ENCODE data around the gene FBXL20.
A peak's percentile ranks its signal among the peaks of the same experiment; 100 is the strongest.
"Not testable (repeated sequence)": the region's sequence is repeated elsewhere in the genome, so short reads cannot be mapped to it uniquely, and the experiment has no call there.

FBXL20 gene

DNA sequence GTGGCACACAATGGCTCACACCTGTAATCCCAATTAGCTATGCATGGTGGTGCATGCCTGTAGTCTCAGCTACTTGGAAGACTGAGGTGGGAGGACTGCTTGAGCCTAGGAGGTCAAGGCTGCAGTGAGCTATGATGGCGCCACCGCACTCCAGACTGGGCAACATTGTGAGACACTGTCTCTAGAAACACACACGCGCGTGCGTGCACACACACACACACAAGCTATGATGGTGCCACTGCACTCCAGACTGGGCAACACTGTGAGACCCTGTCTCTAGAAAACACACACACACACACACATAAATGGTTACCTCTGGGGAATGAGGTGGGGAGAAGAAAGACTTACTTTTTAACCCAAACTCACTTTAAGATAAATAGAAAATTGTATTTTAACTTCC is 16.4 kb downstream of the FBXL20 start:
- no peak overlapping the region for H3K9ac ChIP-seq (ENCODE audit: low read length)
- DNase-seq: no peak

DNA sequence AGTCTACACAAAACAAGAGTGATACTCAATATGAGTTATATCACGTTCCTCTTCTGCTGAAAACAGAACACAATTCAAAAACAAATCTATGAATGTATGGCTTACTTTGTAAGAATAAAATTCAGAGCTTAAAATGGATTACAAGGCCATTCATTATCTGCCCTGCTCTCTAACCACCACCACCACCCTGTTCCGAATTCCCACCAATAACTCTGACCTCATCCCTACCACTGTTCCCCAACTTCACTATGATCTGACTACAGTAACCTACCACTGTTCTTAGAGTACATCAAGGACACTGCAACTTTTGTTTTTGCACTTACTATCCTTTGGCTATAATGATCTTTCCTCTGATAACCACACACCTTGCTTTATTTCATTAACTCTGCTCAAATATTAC is 21.3 kb downstream of the FBXL20 start:
- WGBS (ENCODE audit: extremely low coverage, insufficient coverage, insufficient read length): no CpG with 5 or more reads among the region's 2 CpGs

More for the DNA sequence above, 16.4 kb downstream of the FBXL20 start:
- H4K8ac ChIP-seq (ENCODE audit: low read depth, low read length): no peak overlapping the region
- no peaks in the 10 kb centered on the region for H3K4me1 ChIP-seq (ENCODE audit: control insufficient read depth in 1 of 2, insufficient read depth in 2 of 2, low read length in 2 of 2)
- H4K12ac ChIP-seq (ENCODE audit: low read depth, low read length): no peak overlapping the region
- no peak overlapping the region for H3K14ac ChIP-seq (ENCODE audit: low read length)
- no peak overlapping the region for H4K91ac ChIP-seq (ENCODE audit: low read depth, low read length)
- no peak overlapping the region for H2BK12ac ChIP-seq (ENCODE audit: low read length)
- H2BK120ac ChIP-seq (ENCODE audit: insufficient read depth, low read length, poor library complexity): no peak overlapping the region
- H2BK5ac ChIP-seq (ENCODE audit: low read depth, low read length, poor library complexity): no peak overlapping the region
- H3K79me1 ChIP-seq (ENCODE audit: low read length): no peaks in the 10 kb centered on the region
- no peak overlapping the region for H2AFZ ChIP-seq (ENCODE audit: insufficient read depth, low read length, poor library complexity)
- no peaks in the 10 kb centered on the region for H3K36me3 ChIP-seq (ENCODE audit: control insufficient read depth in 1 of 2, insufficient read depth in 2 of 2, low read length in 2 of 2)
- no peaks in the 10 kb centered on the region for H3K27me3 ChIP-seq (ENCODE audit: insufficient read depth, low read length)
- H3K9me3 ChIP-seq (ENCODE audit: insufficient read depth, low read depth, low read length): no peaks in the 10 kb centered on the region
- no peaks in the 10 kb centered on the region for H3K79me2 ChIP-seq (ENCODE audit: control insufficient read depth, insufficient read depth, low read length, poor library complexity)
- no peak overlapping the region for H3K18ac ChIP-seq (ENCODE audit: low read length)
- H3K27ac ChIP-seq (ENCODE audit: low read depth, low read length): no peak overlapping the region
- no peak overlapping the region for H3K23ac ChIP-seq (ENCODE audit: low read length)
- no peak overlapping the region for H3K4me2 ChIP-seq (ENCODE audit: low read length)
- H3K4me3 ChIP-seq (ENCODE audit: low read depth, low read length): no peak overlapping the region
- no peak overlapping the region for H3K4ac ChIP-seq (ENCODE audit: low read depth, low read length)
- WGBS (ENCODE audit: extremely low coverage, insufficient coverage, insufficient read length): no CpG with 5 or more reads among the region's 6 CpGs
- no peak overlapping the region for H2AK5ac ChIP-seq (ENCODE audit: low read length)

DNA sequence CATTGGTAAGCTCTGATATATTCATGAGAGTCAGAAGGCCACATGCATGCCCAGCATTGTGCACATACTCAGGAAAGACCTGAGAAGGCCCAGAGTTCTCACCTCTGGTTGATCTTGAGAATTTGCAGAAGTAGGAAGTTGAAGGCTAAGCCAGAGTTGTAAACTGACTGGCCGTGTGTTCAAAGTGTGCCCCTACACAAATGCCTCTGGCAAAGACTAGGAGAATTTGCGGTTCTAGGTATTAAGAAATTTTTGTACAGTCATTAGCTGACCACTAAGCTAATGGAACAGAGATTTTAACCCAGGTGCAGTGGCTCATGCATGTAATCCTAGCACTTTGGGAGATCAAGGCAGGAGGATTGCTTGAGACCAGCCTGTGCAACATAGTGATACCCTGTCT is 25.0 kb downstream of the FBXL20 start:
- Histone ChIP-seq H3K9me3 (ENCODE audit: insufficient read depth, low read depth, low read length) (no peaks in the 10 kb centered on the region), H3K4me3 (ENCODE audit: low read depth, low read length) (no peak overlapping the region), H2AK5ac (ENCODE audit: low read length) (no peak overlapping the region), H3K79me2 (ENCODE audit: control insufficient read depth, insufficient read depth, low read length, poor library complexity) (no peaks in the 10 kb centered on the region), H3K36me3 (ENCODE audit: control insufficient read depth in 1 of 2, insufficient read depth in 2 of 2, low read length in 2 of 2) (no peaks in the 10 kb centered on the region), H3K4me2 (ENCODE audit: low read length) (no peak overlapping the region), H3K23ac (ENCODE audit: low read length) (no peak overlapping the region), H4K12ac (ENCODE audit: low read depth, low read length) (no peak overlapping the region), H3K79me1 (ENCODE audit: low read length) (no peaks in the 10 kb centered on the region), H4K91ac (ENCODE audit: low read depth, low read length) (no peak overlapping the region), H2AFZ (ENCODE audit: insufficient read depth, low read length, poor library complexity) (no peak overlapping the region), H3K27ac (ENCODE audit: low read depth, low read length) (no peak overlapping the region), H3K4ac (ENCODE audit: low read depth, low read length) (no peak overlapping the region), H3K18ac (ENCODE audit: low read length) (no peak overlapping the region), H2BK5ac (ENCODE audit: low read depth, low read length, poor library complexity) (no peak overlapping the region), H3K9ac (ENCODE audit: low read length) (no peak overlapping the region), H3K27me3 (ENCODE audit: insufficient read depth, low read length) (no peaks in the 10 kb centered on the region), H4K8ac (ENCODE audit: low read depth, low read length) (no peak overlapping the region), H2BK12ac (ENCODE audit: low read length) (no peak overlapping the region), H3K4me1 (ENCODE audit: control insufficient read depth in 1 of 2, insufficient read depth in 2 of 2, low read length in 2 of 2) (no peaks in the 10 kb centered on the region), H3K14ac (ENCODE audit: low read length) (no peak overlapping the region), H2BK120ac (ENCODE audit: insufficient read depth, low read length, poor library complexity) (no peak overlapping the region)
- peak; percentile 36 to 58 for DNase-seq
- no CpG with 5 or more reads among the region's 2 CpGs for WGBS (ENCODE audit: extremely low coverage, insufficient coverage, insufficient read length)

More for the DNA sequence above, 21.3 kb downstream of the FBXL20 start:
- H4K91ac ChIP-seq (ENCODE audit: low read depth, low read length): no peak overlapping the region
- H3K79me2 ChIP-seq (ENCODE audit: control insufficient read depth, insufficient read depth, low read length, poor library complexity): no peaks in the 10 kb centered on the region
- no peak overlapping the region for H4K8ac ChIP-seq (ENCODE audit: low read depth, low read length)
- no peak for DNase-seq
- H3K9ac ChIP-seq (ENCODE audit: low read length): no peak overlapping the region
- no peaks in the 10 kb centered on the region for H3K4me1 ChIP-seq (ENCODE audit: control insufficient read depth in 1 of 2, insufficient read depth in 2 of 2, low read length in 2 of 2)
- no peak overlapping the region for H3K27ac ChIP-seq (ENCODE audit: low read depth, low read length)
- H2AFZ ChIP-seq (ENCODE audit: insufficient read depth, low read length, poor library complexity): no peak overlapping the region
- no peak overlapping the region for H3K4ac ChIP-seq (ENCODE audit: low read depth, low read length)
- no peaks in the 10 kb centered on the region for H3K36me3 ChIP-seq (ENCODE audit: control insufficient read depth in 1 of 2, insufficient read depth in 2 of 2, low read length in 2 of 2)
- H3K9me3 ChIP-seq (ENCODE audit: insufficient read depth, low read depth, low read length): no peaks in the 10 kb centered on the region
- H2BK5ac ChIP-seq (ENCODE audit: low read depth, low read length, poor library complexity): no peak overlapping the region
- no peak overlapping the region for H2BK12ac ChIP-seq (ENCODE audit: low read length)
- no peak overlapping the region for H3K4me3 ChIP-seq (ENCODE audit: low read depth, low read length)
- H4K12ac ChIP-seq (ENCODE audit: low read depth, low read length): no peak overlapping the region
- H3K27me3 ChIP-seq (ENCODE audit: insufficient read depth, low read length): no peaks in the 10 kb centered on the region
- no peaks in the 10 kb centered on the region for H3K79me1 ChIP-seq (ENCODE audit: low read length)
- no peak overlapping the region for H3K4me2 ChIP-seq (ENCODE audit: low read length)
- no peak overlapping the region for H2AK5ac ChIP-seq (ENCODE audit: low read length)
- no peak overlapping the region for H3K18ac ChIP-seq (ENCODE audit: low read length)
- H3K23ac ChIP-seq (ENCODE audit: low read length): no peak overlapping the region
- H2BK120ac ChIP-seq (ENCODE audit: insufficient read depth, low read length, poor library complexity): no peak overlapping the region
- H3K14ac ChIP-seq (ENCODE audit: low read length): no peak overlapping the region

DNA sequence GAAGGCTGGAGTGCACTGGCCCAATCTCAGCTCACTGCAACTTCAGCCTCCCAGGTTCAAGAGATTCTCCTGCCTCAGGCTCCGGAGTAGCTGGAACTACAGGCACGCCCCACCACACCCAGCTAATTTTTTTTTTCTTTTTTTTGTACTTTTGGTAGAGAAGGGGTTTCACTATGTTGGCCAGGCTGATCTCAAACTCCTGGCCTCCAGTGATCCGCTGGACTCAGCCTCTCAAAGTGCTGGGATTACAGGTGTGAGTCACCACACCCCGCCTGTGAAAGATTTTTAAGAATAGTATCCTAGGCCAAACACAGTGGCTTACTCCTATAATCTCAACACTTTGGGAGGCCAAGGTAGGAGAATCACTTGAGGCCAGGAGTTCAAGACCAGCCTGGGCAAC is 33.6 kb downstream of the FBXL20 start:
- not testable (repeated sequence) for H4K12ac ChIP-seq (ENCODE audit: low read depth, low read length); H3K23ac ChIP-seq (ENCODE audit: low read length); H2AFZ ChIP-seq (ENCODE audit: insufficient read depth, low read length, poor library complexity); H3K79me1 ChIP-seq (ENCODE audit: low read length); H3K18ac ChIP-seq (ENCODE audit: low read length); H3K14ac ChIP-seq (ENCODE audit: low read length); H3K36me3 ChIP-seq (ENCODE audit: control insufficient read depth in 1 of 2, insufficient read depth in 2 of 2, low read length in 2 of 2); H2AK5ac ChIP-seq (ENCODE audit: low read length); H3K4me3 ChIP-seq (ENCODE audit: low read depth, low read length); H4K8ac ChIP-seq (ENCODE audit: low read depth, low read length); H3K9me3 ChIP-seq (ENCODE audit: insufficient read depth, low read depth, low read length); H3K27ac ChIP-seq (ENCODE audit: low read depth, low read length); H3K79me2 ChIP-seq (ENCODE audit: control insufficient read depth, insufficient read depth, low read length, poor library complexity); H2BK12ac ChIP-seq (ENCODE audit: low read length); H3K27me3 ChIP-seq (ENCODE audit: insufficient read depth, low read length); H3K9ac ChIP-seq (ENCODE audit: low read length); H2BK5ac ChIP-seq (ENCODE audit: low read depth, low read length, poor library complexity); H4K91ac ChIP-seq (ENCODE audit: low read depth, low read length); H3K4me1 ChIP-seq (ENCODE audit: control insufficient read depth in 1 of 2, insufficient read depth in 2 of 2, low read length in 2 of 2); H2BK120ac ChIP-seq (ENCODE audit: insufficient read depth, low read length, poor library complexity); H3K4ac ChIP-seq (ENCODE audit: low read depth, low read length); H3K4me2 ChIP-seq (ENCODE audit: low read length)
- no CpG with 5 or more reads among the region's 4 CpGs for WGBS (ENCODE audit: extremely low coverage, insufficient coverage, insufficient read length)
- DNase-seq: peak; percentile 30 to 60

Data from trophoblast cell (in vitro differentiated cells and primary cell).